Gastrocnemius medialis (tissue), 4 donors: Measurements from ENCODE around the gene IWS1. TPM values are rescaled to one million over a fixed set of nuclear protein-coding genes. Genes with fewer than 3 reads are reported as not detected.

ENCODE experiments used
- ATAC-seq, 2 donors: fragments of 150-250 bp; one replicate each; pipeline ENCODE4 v1.9.1; 2016
- DNase-seq, 2 donors: peaks; one replicate each; pipeline ENCODE4 v3.0.0-alpha.2; 2019
- H3K27ac ChIP-seq, 4 donors: fragments of 200-600 bp; sonication (generic); 1 replicate in 1 of 4; 2 replicates in 3 of 4; pipeline ENCODE4 v1.5.1; 2016 to 2018; ENCODE audit warnings: mild to moderate bottlenecking in 2 of 4, moderate library complexity in 1 of 4
- H3K27me3 ChIP-seq, 3 donors: fragments of 200-600 bp; sonication (generic) in 2 of 3; 1 replicate in 1 of 3; 2 replicates in 2 of 3; pipeline versions ENCODE4 v1.5.1 to v1.6.0; 2016 to 2019; ENCODE audit warnings: mild to moderate bottlenecking in 1 of 3, moderate library complexity in 1 of 3
- H3K36me3 ChIP-seq, 2 donors: fragments of 200-600 bp; sonication (generic) in 1 of 2; one replicate each; pipeline ENCODE4 v1.5.1; 2017 to 2018
- H3K4me1 ChIP-seq, 2 donors: fragments of 200-600 bp; sonication (generic) in 1 of 2; one replicate each; pipeline ENCODE4 v1.5.1; 2016 to 2017; ENCODE audit warnings: mild to moderate bottlenecking in 2 of 2
- H3K4me3 ChIP-seq, 4 donors: fragments of 200-600 bp; sonication (generic) in 3 of 4; 1 replicate in 1 of 4; 2 replicates in 3 of 4; pipeline ENCODE4 v1.5.1; 2016 to 2019; ENCODE audit warnings: mild to moderate bottlenecking in 2 of 4
- H3K9me3 ChIP-seq, 3 donors: fragments of 200-600 bp; sonication (generic) in 2 of 3; 1 replicate in 1 of 3; 2 replicates in 2 of 3; pipeline ENCODE4 v1.5.1; 2016 to 2019
- CTCF ChIP-seq, 5 experiments: fragments of 450-650 bp in 3 of 5; fragments of 200-600 bp in 2 of 5; sonication (generic) in 2 of 5; IDR thresholded peaks in 4 of 5; conservative IDR thresholded peaks in 1 of 5; 1 replicate in 4 of 5; 2 replicates in 1 of 5; pipeline ENCODE4 v1.5.1; 2016 to 2019; ENCODE audit warnings: antibody characterized with exemption in 5 of 5, mild to moderate bottlenecking in 3 of 5, moderate library complexity in 3 of 5
- POLR2A ChIP-seq, 2 donors: fragments of 450-650 bp; IDR thresholded peaks; one replicate each; pipeline ENCODE4 v1.6.1; 2017; ENCODE audit warnings: antibody characterized with exemption in 2 of 2, mild to moderate bottlenecking in 2 of 2, moderate library complexity in 2 of 2
- in situ Hi-C, 4 donors: fragments of 200-750 bp; cut with MboI; loops; one replicate each; pipeline versions ENCODE4 v1.15.0 to v1.8.0; 2017; ENCODE audit warnings: low sequenced_read_pairs in 4 of 4
- intact Hi-C: fragments of 100-400 bp; cut with DNase I; formaldehyde crosslinking; loops from one replicate; pipeline ENCODE4 v1.15.1; 2023; ENCODE audit warnings: low total_unique reads
- total RNA-seq, 4 donors: library from RNA; depleted of rRNA; stranded (reverse); fragments of >200 nt; gene quantifications; one replicate each; pipeline versions ENCODE4 v1.1.0 to v1.2.3, GENCODE V29; 2016

The IWS1 gene
- total RNA-seq, 4 donors from 2014 or later = 50.5 to 77.0 (median 65.3) TPM

GRCh38 chr2:127456960-127457359 lies 69.3 kb downstream of the IWS1 start:
- no peaks in the 10 kb centered on the region for H3K4me1 ChIP-seq
- ATAC-seq (no peak), DNase-seq (no peak)
- TF ChIP-seq CTCF (IDR thresholded peaks at IDR 0.05 in 4 of 5, conservative IDR thresholded peaks at IDR 0.05 in 1 of 5) (no peak), POLR2A (IDR thresholded peaks at IDR 0.05) (no peak)
- in situ Hi-C loops = no loop called here
- H3K9me3 ChIP-seq = no peaks in the 10 kb centered on the region
- H3K36me3 ChIP-seq = no peaks in the 10 kb centered on the region
- no peak overlapping the region for H3K4me3 ChIP-seq
- no peak overlapping the region for H3K27ac ChIP-seq
- H3K27me3 ChIP-seq = no peaks in the 10 kb centered on the region
- intact Hi-C loops = no loop called here

GRCh38 chr2:127455566-127456493 lies 70.5 kb downstream of the IWS1 start:
- no peak for ATAC-seq
- intact Hi-C loops = no loop called here
- in situ Hi-C loops = no loop called here

GRCh38 chr2:127454595-127455565 lies 71.4 kb downstream of the IWS1 start:
- no peak overlapping the region for H3K4me3 ChIP-seq
- in situ Hi-C loops = no loop called here
- intact Hi-C loops = no loop called here
- no peaks in the 10 kb centered on the region for H3K9me3 ChIP-seq
- DNase-seq = no peak
- TF ChIP-seq POLR2A (IDR thresholded peaks at IDR 0.05) = no peak
- no peak for TF ChIP-seq CTCF (IDR thresholded peaks at IDR 0.05 in 4 of 5, conservative IDR thresholded peaks at IDR 0.05 in 1 of 5)
- no peaks in the 10 kb centered on the region for H3K4me1 ChIP-seq
- no peak overlapping the region for H3K27ac ChIP-seq
- H3K27me3 ChIP-seq = no peaks in the 10 kb centered on the region
- no peak for ATAC-seq
- no peaks in the 10 kb centered on the region for H3K36me3 ChIP-seq

More at GRCh38 chr2:127455566-127456493, 70.5 kb downstream of the IWS1 start:
- no peaks in the 10 kb centered on the region for H3K27me3 ChIP-seq
- H3K27ac ChIP-seq = no peak overlapping the region
- no peak overlapping the region for H3K4me3 ChIP-seq
- TF ChIP-seq CTCF (IDR thresholded peaks at IDR 0.05 in 4 of 5, conservative IDR thresholded peaks at IDR 0.05 in 1 of 5) = no peak
- H3K9me3 ChIP-seq = no peaks in the 10 kb centered on the region
- H3K36me3 ChIP-seq = no peaks in the 10 kb centered on the region
- no peak for DNase-seq
- no peaks in the 10 kb centered on the region for H3K4me1 ChIP-seq

- Histone ChIP-seq H3K4me1 (no peaks in the 10 kb centered on the region), H3K27ac (no peak overlapping the region), H3K4me3 (no peak overlapping the region), H3K27me3 (no peaks in the 10 kb centered on the region), H3K9me3 (no peaks in the 10 kb centered on the region), H3K36me3 (no peaks in the 10 kb centered on the region)
- ATAC-seq = no peak
- TF ChIP-seq POLR2A (IDR thresholded peaks at IDR 0.05) = no peak
- TF ChIP-seq CTCF (IDR thresholded peaks at IDR 0.05 in 4 of 5, conservative IDR thresholded peaks at IDR 0.05 in 1 of 5) = no peak
- intact Hi-C loops (no loop called here), in situ Hi-C loops (no loop called here)
- no peak for DNase-seq
Measured at GRCh38 chr2:127453392-127454171, 72.7 kb downstream of the IWS1 start.
